Non-pigmented ciliary epithelial cell (primary cell): ENCODE data around the gene NPB.
"Not testable (repeated sequence)": the region's sequence is repeated elsewhere in the genome, so short reads cannot be mapped to it uniquely, and the experiment has no call there.

Experiments used
- DNase-seq: peaks from one replicate; pipeline ENCODE4 v3.0.0-alpha.2; 2010; ENCODE audit warnings: low read depth

NPB gene

DNA sequence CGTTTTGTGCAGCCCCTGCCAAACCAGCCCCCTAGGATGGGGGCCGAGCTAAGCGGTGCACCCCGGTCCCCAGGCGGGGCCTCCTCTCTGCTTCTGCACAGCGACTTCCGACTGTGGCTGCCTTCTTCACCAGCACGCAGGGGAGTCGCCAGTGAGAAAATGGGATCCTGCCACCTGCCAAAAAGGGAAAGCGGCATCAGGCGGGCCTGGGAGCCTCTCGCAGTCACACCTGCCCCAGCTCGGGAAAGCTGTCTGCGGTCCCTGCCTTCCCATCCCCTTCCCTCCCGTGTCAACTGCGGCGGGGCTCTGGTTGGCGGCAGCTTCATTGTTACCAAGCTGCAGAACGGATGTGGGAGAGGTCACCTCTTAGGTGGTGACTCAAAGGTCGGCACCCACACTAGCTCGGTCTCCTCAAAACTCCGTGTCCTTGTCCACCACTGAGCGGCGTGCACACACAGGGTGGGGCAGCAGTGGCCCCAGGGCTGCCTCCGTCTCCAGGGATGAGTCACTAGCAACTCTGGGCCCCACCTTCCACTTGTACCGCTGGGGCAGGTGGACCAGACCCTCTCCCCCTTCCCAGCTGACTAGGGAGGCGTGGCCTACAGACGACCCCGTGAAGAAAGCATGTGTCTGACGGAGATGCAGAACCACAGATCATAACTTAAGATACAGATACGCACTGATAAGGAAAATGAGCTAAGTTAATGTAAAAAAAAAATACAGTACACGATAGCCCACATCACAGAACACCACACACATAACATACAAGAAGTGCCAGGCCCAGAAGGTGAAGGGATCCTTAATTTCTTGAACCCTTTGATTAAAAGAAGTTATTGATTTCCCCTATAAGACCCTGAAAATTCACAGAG, 10.6 kb downstream of the NPB start:
- DNase-seq: no peak

DNA sequence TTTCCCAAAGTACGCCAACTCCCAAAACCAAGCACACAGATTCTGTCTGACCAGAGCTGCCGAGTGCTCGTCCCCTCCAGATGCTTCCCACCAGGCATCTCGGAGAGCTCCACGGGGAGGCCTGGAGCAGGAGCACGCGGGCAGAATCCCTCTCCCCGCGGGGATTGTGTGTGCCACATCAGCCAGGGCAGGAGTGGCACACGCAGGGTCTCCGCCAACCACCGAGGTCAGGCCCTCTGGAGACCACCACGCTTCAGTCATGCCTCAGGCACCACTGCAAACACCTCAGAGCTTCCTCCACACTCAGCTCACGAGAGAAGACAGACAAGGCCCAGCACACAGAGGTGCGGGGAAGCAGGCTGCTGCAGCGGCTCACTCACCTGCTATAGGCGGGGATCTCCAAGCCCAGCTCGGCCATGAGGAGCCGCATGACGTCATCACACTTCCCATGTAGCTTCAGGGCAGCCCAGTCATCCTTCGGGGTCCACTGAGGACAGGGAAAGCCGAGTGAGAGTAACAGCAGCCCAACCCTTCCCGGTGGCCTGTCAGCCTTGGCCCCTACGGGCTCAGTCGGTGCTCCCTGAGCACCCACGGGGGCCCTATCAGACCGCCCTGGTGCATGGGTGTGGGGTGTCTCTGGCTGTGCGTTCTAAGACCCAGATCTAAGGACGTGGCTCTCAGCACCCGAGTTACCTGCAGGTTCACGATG, 11.5 kb downstream of the NPB start:
- DNase-seq: no peak

DNA sequence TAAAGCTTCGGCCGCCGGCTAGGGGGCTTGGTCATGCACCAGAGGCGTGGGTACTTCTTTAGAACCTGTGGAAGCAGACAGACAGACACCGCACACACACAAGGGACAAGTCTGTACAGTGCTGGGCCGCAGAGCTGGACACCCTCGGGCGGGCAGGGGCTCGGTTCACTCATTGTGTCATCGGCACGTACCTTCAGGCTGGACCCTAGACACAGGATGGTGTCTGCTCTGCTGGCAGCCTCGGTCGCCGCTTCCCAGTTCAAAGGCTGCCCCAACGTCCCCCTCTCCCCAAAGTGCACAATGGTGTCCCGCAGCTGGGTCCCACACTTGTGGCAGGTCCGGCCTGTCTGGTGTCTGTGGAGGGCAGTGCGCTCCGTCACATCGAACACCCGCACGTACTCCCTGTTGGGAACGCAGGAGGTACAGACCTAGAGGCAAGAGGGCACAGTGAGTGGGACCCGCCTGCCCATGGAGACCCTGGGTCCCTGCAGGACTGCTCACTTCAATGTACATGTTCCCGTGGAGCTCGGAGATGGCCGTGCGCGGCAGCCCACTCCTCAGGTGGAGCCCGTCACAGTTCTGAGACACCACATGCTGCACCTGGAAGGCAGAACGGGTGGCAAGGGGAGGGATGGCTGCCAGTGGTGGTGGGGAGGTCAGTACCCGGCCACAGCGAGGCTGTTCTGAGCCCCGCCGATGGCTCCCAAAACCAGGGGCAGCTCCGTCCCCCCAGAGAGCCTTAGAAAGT, 12.2 kb downstream of the NPB start:
- no peak for DNase-seq

DNA sequence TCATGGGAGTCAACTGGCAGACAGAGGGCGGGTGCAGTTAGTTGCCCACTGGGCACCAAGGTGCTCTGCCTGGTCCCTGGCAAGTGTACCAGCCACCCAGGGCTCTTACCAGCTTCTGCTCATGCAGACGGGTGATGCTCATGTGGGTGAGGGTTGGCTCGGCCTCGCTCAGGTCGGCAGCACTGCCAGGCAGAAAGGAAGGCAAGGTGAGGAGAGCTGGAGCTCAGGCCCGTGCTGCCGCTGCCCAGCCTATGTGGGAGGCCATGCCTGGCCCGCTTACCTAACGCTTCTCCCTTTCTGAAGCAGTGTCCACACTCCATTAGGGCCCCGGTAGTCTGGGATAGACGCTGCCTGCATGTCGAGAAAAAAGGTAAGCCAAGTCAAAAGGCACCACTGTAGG, 13.3 kb downstream of the NPB start:
- DNase-seq: no peak

DNA sequence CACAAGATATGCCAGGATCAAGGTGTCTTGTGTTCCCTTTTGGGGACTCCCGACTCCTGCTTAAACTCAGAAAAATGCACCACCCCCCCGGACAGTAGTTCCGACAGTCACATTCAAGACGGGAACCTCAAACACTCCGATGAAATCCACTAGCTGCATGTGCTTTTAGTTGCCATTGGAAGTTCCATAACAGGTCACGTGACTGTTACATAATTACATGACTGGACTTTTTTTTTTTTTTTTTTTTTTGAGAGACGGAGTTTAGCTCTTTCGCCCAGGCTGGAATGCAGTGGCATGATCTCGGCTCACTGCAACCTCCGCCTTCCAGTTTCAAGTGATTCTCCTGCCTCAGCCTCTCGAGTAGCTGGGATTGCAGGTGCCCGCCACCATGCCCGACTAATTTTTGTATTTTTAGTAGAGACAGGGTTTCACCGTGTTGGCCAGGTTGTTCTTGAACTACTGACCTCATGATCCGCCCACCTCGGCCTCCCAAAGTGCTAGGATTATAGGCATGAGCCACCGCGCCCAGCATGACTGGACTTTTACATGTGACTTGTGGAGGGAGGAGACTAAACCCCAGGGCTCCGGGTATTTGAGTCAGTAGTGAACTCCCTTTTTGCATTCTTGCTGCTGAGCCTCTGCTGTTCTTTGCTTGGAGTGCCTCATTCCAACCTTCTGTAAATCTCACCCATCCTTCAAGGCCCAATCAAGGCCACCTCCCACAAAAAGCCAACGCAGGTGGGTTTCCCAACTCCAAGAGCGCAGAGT, 14.4 kb downstream of the NPB start:
- no peak for DNase-seq

DNA sequence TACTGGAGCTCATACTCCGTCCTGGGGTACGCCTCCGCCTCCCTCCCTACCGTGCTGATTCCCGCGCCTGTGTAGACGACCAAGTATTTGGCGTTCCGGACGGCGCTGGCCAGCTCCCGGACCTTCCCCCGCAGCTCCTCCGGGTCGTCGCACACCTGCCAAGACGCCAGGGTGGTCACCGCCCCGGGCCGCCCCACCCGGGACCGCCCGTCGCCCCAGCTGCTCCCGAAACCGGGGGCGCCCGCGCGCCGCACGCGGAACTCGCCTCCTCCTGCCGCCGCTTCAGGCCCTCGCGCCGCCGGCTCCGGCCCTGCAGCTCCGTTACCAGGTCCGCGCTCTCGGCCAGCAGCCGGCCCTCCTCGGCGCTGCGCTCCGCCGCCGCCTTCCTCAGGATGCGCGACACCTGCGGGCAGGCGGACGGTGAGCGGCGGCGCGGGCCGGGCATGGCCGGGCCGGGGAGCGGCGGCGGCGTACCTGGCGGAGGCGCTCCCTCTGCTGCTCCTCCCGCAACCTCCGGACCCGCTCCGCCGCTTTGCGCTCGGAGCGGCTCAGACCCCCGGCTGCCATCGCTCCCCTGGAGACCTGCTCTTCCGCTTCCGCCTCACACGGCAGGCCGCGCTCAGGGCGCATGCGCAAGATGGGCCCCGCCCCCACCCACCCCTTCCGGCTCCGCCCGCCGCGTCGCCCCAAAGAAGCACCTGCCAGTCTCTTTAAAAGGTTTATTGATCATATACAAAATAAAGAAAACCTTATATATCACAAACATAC, 15.7 kb downstream of the NPB start, which contains the start of gene SIRT7:
SIRT7 (minus strand) TSS at position 612 of the 768 bp plus-strand sequence; CDS start at position 567, 45 bp downstream.
- no peak for DNase-seq

DNA sequence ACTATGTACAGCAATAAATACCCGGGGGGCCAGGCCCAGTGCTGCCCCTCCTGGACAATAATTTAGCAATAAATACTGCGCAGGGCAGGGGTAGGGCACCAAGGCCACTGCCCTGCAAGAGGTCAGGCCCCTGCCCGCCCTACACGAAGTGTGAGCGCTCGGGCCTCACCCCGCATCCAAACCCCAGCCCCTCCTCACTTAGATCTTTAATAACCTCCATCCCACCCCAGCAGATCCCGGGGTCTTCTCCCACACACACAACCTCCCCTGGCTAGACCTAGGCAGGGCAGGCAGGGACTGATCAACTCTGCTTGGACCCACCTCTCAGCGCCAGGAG, 16.3 kb downstream of the NPB start:
- not testable (repeated sequence) for DNase-seq

DNA sequence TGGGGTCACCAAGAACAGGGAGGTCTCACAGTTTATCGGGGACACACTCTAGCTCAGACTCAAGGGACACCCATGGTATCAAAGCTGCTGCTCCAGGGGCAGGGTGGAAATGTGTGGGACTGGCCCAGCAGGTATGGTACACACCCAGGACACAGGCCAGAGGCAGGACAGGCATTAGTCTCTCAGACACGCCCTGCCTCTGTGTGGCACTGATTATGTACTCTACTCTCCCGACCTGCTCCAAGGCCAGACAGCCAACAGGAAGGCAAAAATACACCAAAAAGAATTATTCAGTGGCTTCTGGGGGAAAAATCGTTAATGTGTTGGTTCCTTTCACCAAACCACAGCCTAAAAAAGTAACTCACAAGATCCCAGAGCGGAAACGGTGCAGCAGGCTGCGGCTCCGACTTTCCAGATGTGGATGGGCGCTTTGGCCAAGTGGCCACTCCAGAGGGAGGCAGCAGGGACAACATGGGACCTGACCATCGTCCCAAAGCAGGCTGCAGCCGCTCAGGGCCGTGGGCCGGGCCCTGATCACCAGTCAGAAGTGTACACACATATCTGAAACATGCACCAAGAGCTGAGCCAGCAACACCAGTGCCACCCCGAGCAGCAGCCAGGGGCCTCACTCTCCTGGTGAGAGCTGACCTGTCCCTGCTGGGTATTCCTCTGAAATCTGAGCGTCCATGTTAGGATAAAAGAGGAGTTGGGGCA, 17.0 kb downstream of the NPB start:
- no peak for DNase-seq

DNA sequence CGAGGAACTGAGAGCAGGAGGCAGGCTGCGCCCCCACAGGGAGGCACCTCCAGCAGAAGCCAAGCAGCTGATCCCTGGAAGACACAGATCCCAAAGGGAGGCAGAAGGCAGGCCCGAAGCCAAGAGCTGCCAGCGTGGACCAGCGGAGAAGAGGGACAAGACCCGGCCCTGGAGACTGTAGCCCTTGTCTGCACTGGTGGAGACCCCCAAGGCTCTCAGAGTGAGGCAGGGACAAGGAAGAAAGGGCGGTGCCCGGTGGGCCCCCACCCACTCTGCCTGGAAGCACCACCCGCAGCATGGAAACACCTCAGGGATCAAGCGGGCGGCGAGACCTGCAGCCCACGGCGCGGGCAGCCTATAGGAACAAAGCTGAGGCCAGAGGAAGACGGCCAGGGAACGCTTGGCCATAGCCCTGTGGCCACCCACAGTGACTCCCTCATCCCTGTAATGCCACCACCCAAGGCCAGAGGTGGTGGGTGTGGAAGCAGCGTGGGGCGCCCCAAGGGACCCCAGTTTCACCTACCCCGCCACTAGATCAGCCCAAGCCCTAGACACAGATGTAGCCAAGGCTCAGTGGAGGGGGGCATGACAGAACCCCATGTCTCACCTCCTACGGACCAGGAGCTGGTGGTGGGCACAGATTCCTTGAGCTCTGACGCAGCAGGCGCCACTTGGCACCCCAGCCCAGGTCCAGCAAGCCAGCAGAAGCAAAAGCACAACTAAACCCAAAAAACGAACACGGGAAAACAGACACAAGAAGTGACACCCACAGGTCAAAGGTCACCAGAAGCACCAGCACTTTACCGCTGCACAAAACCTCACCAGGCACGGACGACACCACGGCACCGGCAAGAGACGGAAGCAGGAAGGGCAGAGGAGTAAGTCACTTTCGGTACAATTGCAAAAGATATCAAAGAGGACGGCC, 18.8 kb downstream of the NPB start:
- DNase-seq: no peak

DNA sequence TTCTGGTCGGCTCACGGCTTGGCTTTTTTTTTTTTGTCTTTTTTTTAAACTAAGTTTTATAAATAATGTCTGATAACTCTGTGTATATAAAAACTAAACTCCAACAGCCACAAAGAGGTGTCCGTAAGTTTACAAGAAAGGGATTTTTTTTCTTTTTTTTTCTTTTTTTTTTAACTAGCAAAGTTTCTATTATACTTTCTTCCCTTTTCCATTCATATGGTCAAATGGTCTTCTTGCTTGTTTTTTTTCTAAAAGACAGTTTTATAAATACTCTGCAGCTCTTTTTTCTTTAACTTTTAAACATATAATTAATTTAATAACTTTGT, 19.5 kb downstream of the NPB start:
- no peak for DNase-seq

DNA sequence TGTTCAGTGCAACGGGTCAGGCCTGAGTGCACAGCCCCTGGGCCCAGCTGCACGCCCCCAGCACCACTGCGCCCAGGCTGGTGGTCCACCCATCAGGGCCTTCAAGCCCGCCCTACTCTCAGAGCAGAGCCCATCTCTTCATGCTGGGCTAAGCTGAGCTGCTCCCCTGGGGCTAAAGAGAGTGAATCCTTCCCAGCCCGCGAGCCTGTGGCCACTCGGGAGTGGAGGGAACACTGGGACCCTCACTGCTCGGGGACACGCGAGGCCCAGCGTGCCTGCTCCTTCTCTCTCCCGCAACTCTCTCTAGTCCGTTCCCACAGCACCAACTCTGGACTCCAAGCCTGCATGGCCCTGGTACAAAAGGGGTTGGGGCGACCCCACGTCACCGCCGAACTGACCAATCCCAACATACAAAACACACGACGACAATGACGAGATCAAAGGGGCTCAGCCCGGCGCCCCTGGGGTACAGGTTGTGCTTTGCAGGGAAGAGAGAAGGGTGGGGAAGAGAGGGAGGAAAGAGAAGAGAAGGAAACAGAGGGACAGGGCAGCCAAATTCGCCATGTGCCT, 20.0 kb downstream of the NPB start:
- DNase-seq: no peak

DNA sequence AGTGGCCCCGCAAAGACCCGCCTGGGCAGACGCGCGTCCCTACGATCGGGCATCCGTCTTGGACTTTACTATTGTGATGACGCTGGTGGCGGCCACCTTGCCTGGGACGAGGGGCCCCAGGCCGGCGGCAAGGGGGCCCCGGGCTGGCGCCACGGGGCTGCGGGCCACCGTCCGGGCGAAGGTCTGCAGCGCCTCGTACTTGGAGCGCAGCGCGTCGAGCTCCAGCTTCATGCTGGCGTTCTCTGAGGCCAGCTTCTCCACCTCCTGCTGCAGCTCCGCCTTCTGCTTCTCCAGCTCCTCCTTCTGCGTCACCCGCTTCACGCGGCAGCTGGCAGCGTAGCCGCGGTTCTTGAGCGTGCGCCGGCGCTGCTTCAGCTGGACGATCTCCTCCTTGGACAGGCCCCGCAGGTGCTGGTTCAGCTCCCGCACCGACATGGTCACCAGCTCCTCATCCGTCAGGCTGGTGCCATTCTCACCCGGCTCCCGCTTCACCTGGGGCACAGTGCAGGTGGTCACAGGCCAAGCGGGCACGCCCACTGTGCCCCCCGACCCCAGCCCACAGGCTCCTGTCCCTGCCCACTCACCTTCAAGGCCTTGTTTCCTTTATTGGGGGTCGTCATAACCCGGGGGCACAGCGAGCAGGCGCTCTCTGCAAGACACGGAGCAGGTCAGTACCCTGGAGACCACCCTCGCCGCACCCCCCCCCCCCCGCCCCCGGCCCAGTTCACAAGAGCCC, 20.7 kb downstream of the NPB start:
- DNase-seq: no peak

DNA sequence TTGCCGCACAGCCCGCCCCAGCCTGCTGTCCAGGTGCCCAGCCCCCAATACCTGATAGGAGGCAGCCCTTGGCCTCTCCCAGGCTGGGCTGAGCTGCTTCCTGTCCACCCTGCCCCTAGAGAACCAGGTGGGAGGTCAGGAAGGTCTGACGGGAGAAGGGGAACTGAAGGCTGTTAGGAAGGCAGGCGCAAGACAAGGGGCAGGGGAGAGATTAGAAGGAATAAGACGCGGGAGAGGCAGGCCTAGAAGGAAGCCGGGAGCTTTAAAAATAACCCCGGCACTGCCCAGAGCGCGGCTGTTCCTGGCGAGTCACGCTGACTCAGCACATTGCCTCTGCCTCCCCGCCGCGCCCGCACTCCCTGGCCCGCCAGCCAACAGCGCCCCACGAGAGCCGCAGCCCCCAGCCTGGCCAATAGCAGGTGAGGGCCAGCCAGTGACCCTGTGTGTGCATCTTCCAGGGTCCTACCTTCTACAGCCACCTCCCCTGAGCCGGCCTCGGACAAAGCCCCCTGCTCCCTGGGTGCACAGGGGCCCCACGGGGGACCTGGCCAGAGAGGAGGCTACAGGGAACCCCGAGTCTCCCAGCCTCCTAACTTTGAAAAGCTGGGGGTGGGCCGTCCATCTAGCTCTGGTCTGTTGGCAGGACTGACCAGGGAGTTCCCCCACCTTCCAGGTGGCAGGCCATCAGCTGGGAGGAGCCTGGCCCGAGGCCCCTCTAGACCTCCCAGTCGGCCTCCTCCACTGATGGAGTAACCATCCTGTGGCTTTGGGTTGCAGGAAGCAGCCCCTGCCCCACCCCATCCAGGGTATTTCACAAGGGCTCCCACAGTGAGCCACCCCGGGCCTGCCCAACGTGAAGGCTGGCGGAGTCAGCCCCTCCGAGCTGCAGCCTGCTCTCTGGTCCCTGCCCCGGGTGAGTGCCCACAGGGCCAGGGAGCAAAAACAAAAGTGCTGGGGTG, 21.5 kb downstream of the NPB start:
- no peak for DNase-seq

DNA sequence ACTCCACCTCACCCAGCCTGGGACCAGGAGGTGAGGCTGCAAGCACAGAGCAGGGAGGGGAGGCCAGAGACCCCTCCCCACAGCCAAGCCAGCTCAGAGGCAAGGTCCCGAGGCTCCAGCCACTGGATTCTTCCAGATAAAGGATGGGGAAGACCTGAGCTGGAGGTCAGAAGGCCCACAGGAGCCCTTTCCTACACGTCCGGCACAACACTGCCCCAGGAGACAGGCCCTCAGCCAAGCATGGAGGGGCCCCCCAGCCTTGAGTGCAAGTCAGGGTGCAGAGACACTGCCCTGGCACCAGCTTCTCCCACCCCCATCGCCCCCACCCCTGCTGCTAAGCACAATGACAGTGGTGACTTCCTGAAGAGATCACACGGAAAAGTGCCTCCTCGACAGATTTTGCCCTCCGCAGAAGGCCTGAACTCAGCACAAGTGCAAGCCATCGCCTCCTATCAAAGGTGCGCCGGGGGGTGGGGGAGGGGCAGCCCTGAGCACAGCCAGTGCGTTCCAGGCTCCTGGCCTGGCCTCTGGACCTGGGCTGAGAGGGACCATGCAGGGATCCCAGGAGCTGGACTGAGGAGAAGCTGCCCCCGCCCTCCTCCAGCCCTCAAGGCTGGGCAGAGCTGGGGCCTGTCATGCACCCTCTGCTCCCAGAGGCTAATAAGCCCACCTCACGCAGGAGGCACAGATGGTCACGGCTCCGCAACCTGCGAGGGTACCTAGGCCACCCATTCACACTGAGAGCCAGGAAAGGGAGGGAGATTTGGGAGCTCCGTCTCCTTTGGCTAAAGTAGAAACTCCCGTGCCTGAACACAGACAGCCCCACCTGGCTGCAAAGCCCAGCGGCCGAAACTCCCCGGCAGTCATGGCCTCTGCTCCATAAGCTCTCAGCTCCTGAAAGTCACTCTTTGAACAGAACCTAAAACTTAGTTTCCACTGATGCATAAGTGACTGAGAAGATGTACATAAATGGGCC, 22.8 kb downstream of the NPB start:
- DNase-seq: no peak

DNA sequence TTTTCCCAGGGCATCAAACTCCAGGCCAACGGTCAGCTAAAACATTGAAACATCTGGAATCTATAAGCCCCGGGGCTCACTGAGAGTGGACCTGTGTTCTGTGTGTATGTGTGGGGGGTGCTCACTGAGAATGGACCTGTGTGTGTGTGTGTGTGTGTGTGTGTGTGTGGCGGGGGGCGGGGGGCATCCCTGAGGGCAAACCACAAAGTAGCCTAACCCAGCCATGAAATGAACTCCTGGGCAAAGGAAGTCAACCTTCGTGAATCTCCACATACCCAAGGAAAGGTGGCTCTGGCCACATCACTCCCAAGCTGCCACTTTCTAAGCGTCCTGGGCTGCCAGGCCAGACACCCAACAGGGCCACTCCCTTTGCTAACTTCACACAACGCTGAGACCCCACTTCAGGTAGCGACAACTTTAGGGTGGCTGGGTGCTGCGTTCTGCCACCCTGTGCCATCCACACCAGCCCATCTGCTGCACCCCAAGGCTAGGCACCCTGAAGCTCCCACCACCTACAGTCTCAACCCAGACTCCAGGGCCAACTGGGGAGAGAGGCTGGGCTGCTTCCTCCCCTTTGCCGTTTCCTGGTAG, 23.9 kb downstream of the NPB start:
- no peak for DNase-seq
